Stimulated activated CD8-positive, alpha-beta memory T cell treated with anti-CD3 and anti-CD28 coated beads, Interleukin-15, amount 100 ng/mL, for 24 hours (primary cell): ENCODE data around the gene VIPR2.
"Not testable (repeated sequence)": the region's sequence is repeated elsewhere in the genome, so short reads cannot be mapped to it uniquely, and the experiment has no call there.

ENCODE experiments used
- DNase-seq: peaks from one replicate; pipeline ENCODE4 v3.0.0-alpha.2; 2020; ENCODE audit warnings: low read depth

VIPR2 gene

DNA sequence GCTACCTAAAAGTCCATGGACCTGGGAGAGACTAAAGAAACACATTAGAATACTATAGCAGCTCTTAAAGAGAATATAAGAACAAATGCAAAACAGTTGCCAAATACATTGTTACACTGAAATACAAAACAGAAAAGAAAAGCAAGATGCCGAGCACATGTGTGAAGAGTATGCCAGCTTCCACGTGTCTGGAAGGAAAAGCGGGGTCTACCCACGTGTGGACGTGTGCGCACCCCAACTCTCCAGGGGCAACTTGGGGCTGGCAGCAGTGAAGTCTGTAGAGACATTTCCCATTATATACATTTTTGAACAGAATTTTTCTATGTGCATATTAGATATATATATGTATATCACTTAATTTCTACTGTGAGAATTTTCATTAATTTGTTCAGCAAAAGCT is 6.2 kb downstream of the VIPR2 start:
- no peak for DNase-seq

- no peak for DNase-seq
Observed at GRCh38 chr7:159137906-159138305, 6.8 kb downstream of the VIPR2 start.

DNA sequence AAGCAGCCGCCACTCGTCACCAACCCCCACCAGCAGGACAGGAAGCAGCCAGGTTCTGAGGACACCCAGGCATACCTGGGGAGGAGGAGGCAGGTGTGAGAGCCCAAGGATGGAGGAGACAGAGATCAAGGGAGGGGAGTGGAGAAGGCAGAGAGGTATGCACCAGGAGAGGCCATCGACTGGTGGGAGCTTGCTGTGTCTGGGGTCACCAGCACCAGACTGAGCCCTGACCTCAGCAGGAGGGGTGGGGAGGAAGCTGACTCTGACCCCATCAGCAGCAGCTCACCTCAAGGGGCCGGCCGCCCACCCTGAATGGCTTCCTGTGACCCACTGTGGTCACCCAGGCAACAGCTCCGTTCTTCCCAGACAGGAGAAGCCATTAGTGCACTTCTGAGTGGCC is 7.8 kb downstream of the VIPR2 start:
- no peak for DNase-seq

DNA sequence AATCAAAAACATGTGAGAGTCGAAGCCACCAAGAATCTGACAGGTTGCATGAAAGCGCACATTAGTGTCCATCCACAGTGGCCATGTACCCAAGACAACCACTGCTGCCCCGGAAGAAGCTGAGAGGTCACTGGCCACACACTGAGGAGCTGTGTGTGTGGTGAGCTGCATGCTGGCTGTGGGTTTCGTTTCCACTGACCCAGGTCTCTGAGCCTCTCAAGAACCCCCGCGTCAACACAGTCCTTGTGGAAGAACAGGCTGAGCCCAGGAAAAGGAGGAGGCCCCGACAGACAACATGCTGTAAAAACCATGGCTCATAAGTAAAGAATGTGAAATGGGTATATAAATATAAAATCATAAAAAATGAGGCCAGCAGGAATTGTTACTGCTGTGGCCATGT is 8.2 kb downstream of the VIPR2 start:
- DNase-seq, result no peak

- no peak for DNase-seq
Observed at GRCh38 chr7:159136013-159136412, 8.7 kb downstream of the VIPR2 start.

DNA sequence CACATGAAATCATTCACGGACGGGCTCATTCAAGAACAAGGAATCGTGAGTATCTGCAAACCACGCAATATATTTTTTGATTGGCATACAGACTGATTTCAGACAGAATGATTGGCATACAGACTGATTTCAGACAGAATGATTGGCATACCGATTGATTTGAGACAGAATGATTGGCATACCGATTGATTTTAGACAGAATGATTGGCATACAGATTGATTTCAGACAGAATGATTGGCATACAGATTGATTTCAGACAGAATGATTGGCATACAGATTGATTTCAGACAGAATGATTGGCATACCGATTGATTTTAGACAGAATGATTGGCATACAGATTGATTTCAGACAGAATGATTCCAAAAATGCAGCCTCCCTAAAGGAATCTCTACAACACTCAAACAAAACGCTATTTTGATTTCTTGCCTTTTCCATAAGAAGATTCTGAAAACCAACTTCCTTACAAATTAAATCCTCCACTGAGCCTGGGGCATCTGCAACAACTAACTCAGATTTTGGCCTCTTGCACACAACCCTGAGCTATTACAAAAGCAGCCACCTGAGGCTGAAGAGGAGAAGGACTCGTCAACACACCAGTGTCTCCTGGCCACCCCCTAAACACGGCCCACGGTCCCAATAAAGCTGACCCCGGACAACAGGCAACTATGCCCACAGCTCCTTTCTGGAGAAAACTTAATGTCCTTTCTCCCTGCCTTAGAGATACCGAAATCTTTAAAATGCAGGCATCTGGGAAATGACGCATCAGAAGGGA is 11.8 kb downstream of the VIPR2 start:
- DNase-seq, result not testable (repeated sequence)

- DNase-seq, result no peak
Observed at GRCh38 chr7:159130820-159131219, 13.8 kb downstream of the VIPR2 start.

DNA sequence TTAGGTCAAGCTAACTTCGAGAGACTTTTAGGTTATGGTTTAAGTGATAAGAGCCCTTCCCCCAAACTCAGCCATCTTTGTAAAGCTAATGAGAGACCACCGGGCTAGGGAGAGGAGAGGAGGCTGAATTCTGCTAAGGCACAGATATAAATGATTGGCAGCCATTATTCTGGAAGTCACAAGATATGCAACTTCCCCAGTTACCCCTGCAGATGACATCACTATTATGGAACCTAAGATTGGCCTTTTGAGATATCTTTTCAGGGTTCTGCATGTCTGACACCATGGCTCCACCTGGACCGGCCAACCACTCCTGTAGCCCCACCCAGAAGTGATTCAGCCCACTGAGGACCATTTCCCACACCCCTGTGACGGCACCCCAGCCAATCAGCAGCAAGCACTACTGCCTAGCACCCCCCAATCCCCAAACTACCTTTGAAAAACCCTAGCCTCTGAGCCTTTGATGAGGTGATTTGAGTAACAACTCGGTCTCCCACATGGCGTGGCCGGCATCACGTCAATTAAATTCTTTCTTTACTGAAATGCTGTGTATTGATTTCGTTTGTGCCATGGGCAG is 14.4 kb downstream of the VIPR2 start:
- no peak for DNase-seq

- no peak for DNase-seq
Observed at GRCh38 chr7:159128767-159129166, 15.9 kb downstream of the VIPR2 start.

DNA sequence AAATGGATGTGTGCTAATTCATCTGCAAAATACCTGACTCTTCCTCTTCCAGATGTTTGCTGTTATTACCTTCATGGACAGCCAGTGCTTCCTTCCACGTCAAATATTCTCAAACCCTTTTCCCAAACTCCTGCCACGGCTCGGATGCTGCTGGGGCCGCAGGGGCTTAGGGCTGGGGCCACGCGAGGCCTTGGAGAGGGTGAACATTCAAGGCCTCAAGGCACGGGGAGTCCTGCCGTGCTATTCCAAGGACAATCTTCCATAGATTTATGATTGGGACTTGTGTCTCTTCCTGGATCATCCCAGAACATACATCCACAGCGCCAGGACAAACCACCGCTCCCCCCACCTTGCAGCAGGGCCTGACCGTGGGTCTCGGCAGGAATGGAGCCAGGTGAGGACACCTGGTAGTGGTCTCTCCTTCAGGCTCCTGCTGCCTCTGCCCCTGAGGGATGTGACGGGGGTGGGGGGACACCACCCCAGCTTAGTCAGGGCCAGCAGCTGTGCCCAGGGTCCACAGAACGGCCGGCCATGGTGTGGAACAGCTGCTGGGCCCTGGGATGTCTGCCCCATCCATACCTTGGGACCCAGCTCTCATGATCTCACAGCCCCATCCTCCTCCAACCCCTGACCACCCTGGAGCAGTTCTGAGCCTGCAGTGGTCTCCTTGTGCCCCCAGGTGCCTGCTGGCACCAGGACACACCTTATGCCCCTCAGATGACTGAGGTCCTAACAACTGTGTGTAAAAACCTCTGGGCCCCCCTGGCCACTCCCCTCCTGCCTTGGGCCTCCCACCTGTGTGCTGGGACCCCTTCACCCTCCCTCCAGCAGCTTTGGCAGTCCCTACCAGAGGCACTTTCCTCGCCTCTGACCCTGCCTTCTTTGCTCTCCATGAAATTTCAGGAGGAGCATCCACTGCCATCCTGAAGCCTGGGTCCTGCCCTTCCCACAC is 16.7 kb downstream of the VIPR2 start:
- no peak for DNase-seq

DNA sequence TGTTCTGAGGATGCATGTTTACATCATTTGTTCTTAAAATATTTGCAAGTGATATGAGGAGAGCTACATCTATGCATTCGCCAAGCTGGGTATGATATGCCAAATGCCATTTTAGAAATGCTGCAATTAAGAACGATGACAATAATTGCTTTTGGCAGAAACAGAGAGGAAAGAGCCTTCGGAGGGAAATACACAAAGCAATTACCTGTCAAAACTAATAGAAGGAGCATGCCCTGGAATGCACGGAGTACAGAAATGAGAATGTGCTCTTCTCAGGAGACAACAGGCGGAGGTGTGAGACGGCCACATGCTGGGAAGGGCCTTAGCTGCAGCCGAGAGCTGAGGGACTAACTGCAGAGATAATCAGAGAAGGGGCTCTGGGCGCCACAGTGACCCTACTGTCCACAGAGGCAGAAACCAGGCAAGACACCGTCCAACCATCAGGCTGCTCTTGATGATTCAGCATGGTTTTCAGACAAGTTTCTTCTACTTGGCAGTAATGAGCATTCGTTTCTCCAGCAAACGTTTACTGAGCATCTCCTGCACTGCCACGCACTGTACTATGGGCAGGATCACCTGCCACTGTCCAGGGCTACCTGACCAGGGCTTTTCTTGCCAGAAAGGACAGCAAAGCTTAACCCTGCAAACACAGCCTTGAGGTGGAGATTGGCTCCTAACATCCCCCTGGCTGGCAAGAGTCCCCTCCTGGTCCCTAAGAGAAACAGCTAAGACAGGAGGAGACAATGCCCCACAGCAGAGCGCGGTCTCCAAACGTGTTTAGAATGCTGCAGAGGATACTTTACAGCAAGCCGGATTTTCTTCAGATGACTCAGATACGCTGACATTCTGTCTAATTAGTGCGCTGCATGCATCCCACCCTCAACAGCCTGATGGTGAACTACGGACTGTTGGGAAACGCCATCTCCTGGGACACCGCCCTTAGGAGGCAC is 18.1 kb downstream of the VIPR2 start:
- no peak for DNase-seq

GRCh38 chr7:159125955-159126270 is 18.8 kb downstream of the VIPR2 start:
- no peak for DNase-seq

- no peak for DNase-seq
Observed at GRCh38 chr7:159125104-159125954, 19.3 kb downstream of the VIPR2 start.

DNA sequence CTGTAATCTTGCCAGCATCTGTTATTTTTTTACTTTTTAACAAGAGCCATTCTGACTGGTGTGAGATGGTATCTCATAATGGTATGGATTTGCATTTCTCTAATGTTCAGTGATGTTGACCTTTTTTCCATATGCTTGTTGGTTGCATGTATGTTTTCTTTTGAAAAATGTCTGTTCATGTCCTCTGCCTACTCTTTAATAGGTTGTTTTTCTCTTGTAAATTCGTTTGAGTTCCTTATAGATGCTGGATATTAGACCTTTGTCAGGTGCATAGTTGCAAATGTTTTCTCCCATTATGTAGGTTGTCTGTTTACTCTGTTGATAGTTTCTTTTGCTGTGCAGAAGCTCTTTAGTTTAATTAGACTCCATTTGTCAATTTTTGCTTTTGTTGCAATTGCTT is 20.9 kb downstream of the VIPR2 start:
- DNase-seq, result not testable (repeated sequence)

DNA sequence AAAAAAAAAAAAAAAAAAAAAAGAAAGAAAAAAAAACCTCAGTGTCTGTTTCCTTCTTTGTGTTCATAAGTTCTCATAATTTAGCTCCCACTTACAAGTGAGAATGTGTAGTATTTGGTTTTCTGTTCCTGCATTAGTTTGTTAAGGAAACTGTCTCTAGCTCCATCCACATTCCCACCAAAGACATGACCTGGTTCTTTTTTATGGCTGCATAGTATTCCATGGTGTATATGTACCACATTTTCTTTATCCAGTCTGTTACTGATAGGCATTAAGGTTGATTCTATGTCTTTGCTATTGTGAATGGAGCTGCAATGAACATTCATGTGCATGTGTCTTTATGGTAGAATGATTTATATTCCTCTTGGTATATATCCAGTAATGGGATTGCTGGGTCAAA is 21.4 kb downstream of the VIPR2 start:
- not testable (repeated sequence) for DNase-seq

DNA sequence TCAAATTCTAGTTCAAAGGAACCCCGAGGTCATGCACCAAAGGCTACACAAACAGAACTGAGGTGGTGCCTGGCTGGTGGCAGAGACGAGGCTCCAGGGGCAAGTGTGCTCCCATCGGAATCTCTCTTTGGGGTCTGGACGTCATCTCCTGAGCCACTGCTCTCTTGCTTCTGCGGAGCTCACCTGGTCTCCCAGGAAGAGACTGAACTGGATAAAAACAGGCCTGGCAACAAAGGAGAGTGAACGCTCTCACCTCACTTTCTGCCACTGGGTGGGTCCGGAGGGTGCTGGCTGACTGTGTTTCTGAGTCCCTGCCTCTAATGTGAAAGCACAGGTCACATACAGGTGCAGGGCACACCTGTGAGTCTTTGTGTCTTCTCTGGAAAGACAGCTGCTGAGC is 22.4 kb downstream of the VIPR2 start:
- no peak for DNase-seq

DNA sequence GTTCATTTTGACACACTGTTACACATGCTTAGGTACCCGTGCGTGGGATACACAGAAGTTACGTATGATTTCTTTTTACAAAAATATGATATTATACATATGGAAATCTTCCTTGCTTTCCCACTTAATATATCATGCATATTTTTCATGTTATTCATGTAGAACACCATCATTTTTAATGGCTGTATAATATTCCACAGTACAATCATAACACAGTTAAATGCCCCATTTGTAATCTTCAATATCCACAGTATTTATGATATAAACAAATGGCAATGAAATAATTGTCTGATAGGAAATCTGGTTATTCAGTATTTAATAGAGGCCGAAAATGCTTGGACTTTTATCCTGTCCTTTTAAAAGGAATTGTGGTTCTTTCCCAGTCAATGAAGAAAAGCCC is 23.2 kb downstream of the VIPR2 start:
- DNase-seq, result no peak

DNA sequence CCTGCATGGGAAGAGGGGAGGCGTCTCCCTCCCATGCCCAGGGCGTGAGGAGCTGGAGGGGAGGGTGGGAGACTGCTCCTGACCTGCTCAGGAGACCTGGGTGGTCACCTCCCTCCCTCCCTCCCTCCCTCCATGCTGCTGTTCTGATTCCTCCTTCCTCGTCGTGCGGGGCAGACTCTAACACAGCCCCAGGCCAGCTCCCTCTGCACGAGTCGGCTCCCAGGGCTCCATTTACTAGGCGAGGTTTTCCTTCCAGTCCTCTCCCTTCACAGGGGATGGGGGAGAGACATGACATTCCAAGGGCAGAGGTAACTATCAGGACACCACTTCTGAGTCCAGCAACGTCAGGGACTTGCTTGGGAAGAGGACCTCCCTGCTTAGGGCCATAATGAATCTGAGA is 23.6 kb downstream of the VIPR2 start:
- DNase-seq, result no peak

GRCh38 chr7:159120540-159120919 is 24.1 kb downstream of the VIPR2 start:
- no peak for DNase-seq

DNA sequence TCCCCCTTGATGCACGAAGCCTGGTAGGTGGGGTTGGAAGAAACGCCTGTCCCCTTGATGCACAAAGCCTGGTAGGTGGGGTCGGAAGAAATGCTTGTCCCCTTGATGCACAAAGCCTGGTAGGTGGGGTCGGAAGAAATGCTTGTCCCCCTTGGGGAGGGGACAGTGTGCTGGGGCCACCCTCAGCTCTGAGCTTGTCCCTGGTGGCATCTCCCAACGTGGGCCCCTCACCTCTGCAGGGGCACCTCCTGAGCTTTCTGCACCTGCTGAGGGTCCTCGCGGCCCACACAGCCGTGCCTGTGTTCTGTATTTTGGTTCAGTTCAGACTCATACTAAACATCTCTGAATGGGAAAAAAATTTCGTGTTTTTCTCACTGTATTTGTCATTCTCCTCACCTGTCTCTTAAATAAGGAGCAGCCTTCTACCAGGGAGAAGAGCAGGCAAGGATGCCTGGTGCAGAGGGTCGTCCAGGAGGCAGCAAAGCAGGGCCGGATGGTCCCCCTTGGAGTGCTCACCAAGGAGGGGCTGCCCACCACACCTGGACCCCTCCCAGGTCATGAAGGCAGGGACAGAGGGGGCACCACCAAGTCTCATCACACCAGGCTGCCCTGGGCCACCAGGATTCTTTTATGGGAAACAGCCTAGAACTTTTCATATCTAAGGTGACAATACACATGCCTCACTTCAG is 24.7 kb downstream of the VIPR2 start:
- DNase-seq, result no peak
